Stomach smooth muscle (tissue), 2 donors: ENCODE data around the gene TBC1D12.
A peak's percentile ranks its signal among the peaks of the same experiment; 100 is the strongest.
"Not testable (repeated sequence)": the region's sequence is repeated elsewhere in the genome, so short reads cannot be mapped to it uniquely, and the experiment has no call there.

Experiments
- H3K27ac ChIP-seq: one replicate; pipeline ENCODE4 v1.7.0; 2013; ENCODE audit warnings: mild to moderate bottlenecking, low read length, inconsistent platforms
- H3K27me3 ChIP-seq, 2 donors: one replicate each; pipeline ENCODE4 v1.7.0; 2013; ENCODE audit warnings: low read length in 2 of 2; ENCODE audit not compliant: insufficient read depth in 2 of 2, control insufficient read depth in 1 of 2
- H3K36me3 ChIP-seq, 2 donors: one replicate each; pipeline ENCODE4 v1.7.0; 2013; ENCODE audit warnings: low read length in 2 of 2; ENCODE audit not compliant: control insufficient read depth in 2 of 2, insufficient read depth in 2 of 2
- H3K4me1 ChIP-seq: one replicate; pipeline ENCODE4 v1.7.0; 2013; ENCODE audit warnings: low read length; ENCODE audit not compliant: control insufficient read depth, insufficient read depth
- H3K4me3 ChIP-seq, 2 donors: one replicate each; pipeline ENCODE4 v1.7.0; 2013; ENCODE audit warnings: low read length in 2 of 2
- H3K9ac ChIP-seq, 2 donors: one replicate each; pipeline ENCODE4 v1.7.0; 2013; ENCODE audit warnings: low read length in 2 of 2, mild to moderate bottlenecking in 1 of 2
- H3K9me3 ChIP-seq, 2 donors: one replicate each; pipeline ENCODE4 v1.7.0; 2013; ENCODE audit warnings: low read length in 2 of 2; ENCODE audit not compliant: control insufficient read depth in 2 of 2
- donor health status: healthy.
- donor health status: Pancreatic carcinoma.

Gene TBC1D12

GRCh38 chr10:94533027-94533426 lies 130.7 kb downstream of the TBC1D12 start:
- peaks cover 3 to 11% of the 10 kb centered on the region in 2 donors for H3K36me3 ChIP-seq
- no peaks in the 10 kb centered on the region for H3K27me3 ChIP-seq
- H3K4me1 ChIP-seq = no peaks in the 10 kb centered on the region
- H3K27ac ChIP-seq = no peak overlapping the region
- no peaks in the 10 kb centered on the region for H3K9me3 ChIP-seq
- no peak overlapping the region for H3K9ac ChIP-seq
- H3K4me3 ChIP-seq = no peak overlapping the region

- H3K4me1 ChIP-seq = peaks cover 12% of the 10 kb centered on the region
- not testable (repeated sequence) for H3K4me3 ChIP-seq, H3K27me3 ChIP-seq, H3K9ac ChIP-seq, H3K27ac ChIP-seq, H3K36me3 ChIP-seq, H3K9me3 ChIP-seq
Observed at GRCh38 chr10:94542282-94542681, 139.9 kb downstream of the TBC1D12 start.

GRCh38 chr10:94545391-94546048 lies 143.2 kb downstream of the TBC1D12 start, which contains the start of gene HELLS:
Gene HELLS, plus strand, starts transcription at chr10:94545788. Its CDS starts 134 bp downstream, at chr10:94545922.
- H3K27ac ChIP-seq = peak within 1 kb of the TSS; percentile 24
- H3K9me3 ChIP-seq = no peaks in the 10 kb centered on the region
- peak within 1 kb of the TSS; percentile 82 to 83 for H3K9ac ChIP-seq
- peaks cover 12% of the 10 kb centered on the region for H3K4me1 ChIP-seq
- no peaks in the 10 kb centered on the region for H3K27me3 ChIP-seq
- H3K36me3 ChIP-seq = no peaks in the 10 kb centered on the region
- peak within 1 kb of the TSS; percentile 88 to 99 for H3K4me3 ChIP-seq

- H3K27me3 ChIP-seq = no peaks in the 10 kb centered on the region
- H3K9me3 ChIP-seq = no peaks in the 10 kb centered on the region
- no peaks in the 10 kb centered on the region for H3K36me3 ChIP-seq
- peak overlapping the region; percentile 88 to 99 for H3K4me3 ChIP-seq
- H3K9ac ChIP-seq = peak overlapping the region; percentile 51 to 66
- peaks cover 12% of the 10 kb centered on the region for H3K4me1 ChIP-seq
- no peak overlapping the region for H3K27ac ChIP-seq
Observed at GRCh38 chr10:94546049-94546900, 143.9 kb downstream of the TBC1D12 start.

- H3K4me1 ChIP-seq = peaks cover 12% of the 10 kb centered on the region
- no peak overlapping the region for H3K4me3 ChIP-seq
- no peaks in the 10 kb centered on the region for H3K9me3 ChIP-seq
- H3K27me3 ChIP-seq = no peaks in the 10 kb centered on the region
- no peaks in the 10 kb centered on the region for H3K36me3 ChIP-seq
- H3K9ac ChIP-seq = no peak overlapping the region
- H3K27ac ChIP-seq = no peak overlapping the region
Observed at GRCh38 chr10:94546901-94547185, 144.5 kb downstream of the TBC1D12 start.

GRCh38 chr10:94549221-94549620 lies 146.9 kb downstream of the TBC1D12 start:
- H3K36me3 ChIP-seq = no peaks in the 10 kb centered on the region
- H3K4me1 ChIP-seq = peaks cover 12% of the 10 kb centered on the region
- no peaks in the 10 kb centered on the region for H3K9me3 ChIP-seq
- H3K27ac ChIP-seq = no peak overlapping the region
- no peak overlapping the region for H3K4me3 ChIP-seq
- no peak overlapping the region for H3K9ac ChIP-seq
- H3K27me3 ChIP-seq = no peaks in the 10 kb centered on the region

GRCh38 chr10:94567714-94568307 lies 165.5 kb downstream of the TBC1D12 start:
- H3K9ac ChIP-seq, H3K4me3 ChIP-seq, H3K9me3 ChIP-seq, H3K27me3 ChIP-seq, H3K36me3 ChIP-seq, H3K27ac ChIP-seq, H3K4me1 ChIP-seq: not testable (repeated sequence)

- no peaks in the 10 kb centered on the region for H3K4me1 ChIP-seq
- H3K27me3 ChIP-seq = no peaks in the 10 kb centered on the region
- H3K9ac ChIP-seq = no peak overlapping the region
- no peak overlapping the region for H3K27ac ChIP-seq
- H3K36me3 ChIP-seq = no peaks in the 10 kb centered on the region
- H3K9me3 ChIP-seq = no peaks in the 10 kb centered on the region
- no peak overlapping the region for H3K4me3 ChIP-seq
Observed at GRCh38 chr10:94571081-94571480, 168.7 kb downstream of the TBC1D12 start.

GRCh38 chr10:94571528-94571927 lies 169.2 kb downstream of the TBC1D12 start:
- H3K4me3 ChIP-seq = no peak overlapping the region

GRCh38 chr10:94578790-94579189 lies 176.4 kb downstream of the TBC1D12 start:
- Histone ChIP-seq H3K27me3 (no peaks in the 10 kb centered on the region), H3K27ac (no peak overlapping the region), H3K4me1 (no peaks in the 10 kb centered on the region), H3K9me3 (no peaks in the 10 kb centered on the region), H3K9ac (no peak overlapping the region), H3K36me3 (no peaks in the 10 kb centered on the region), H3K4me3 (no peak overlapping the region)

More at GRCh38 chr10:94571528-94571927, 169.2 kb downstream of the TBC1D12 start:
- Histone ChIP-seq H3K27ac (no peak overlapping the region), H3K4me1 (no peaks in the 10 kb centered on the region), H3K9ac (no peak overlapping the region), H3K36me3 (no peaks in the 10 kb centered on the region), H3K9me3 (no peaks in the 10 kb centered on the region), H3K27me3 (no peaks in the 10 kb centered on the region)

- no peaks in the 10 kb centered on the region for H3K9me3 ChIP-seq
- no peak overlapping the region for H3K9ac ChIP-seq
- H3K4me3 ChIP-seq = no peak overlapping the region
- H3K4me1 ChIP-seq = no peaks in the 10 kb centered on the region
- no peak overlapping the region for H3K27ac ChIP-seq
- H3K36me3 ChIP-seq = no peaks in the 10 kb centered on the region
- no peaks in the 10 kb centered on the region for H3K27me3 ChIP-seq
Observed at GRCh38 chr10:94583124-94583523, 180.8 kb downstream of the TBC1D12 start.
